HG02840 (cell line): Measurements from ENCODE around the gene SWT1.
"Not testable (repeated sequence)": the region's sequence is repeated elsewhere in the genome, so short reads cannot be mapped to it uniquely, and the experiment has no call there.

Experiments used
- ATAC-seq: cut with Tn5 transposase; IDR thresholded peaks from one replicate; pipeline ENCODE4 v1.9.1; 2021; ENCODE audit warnings: mild to moderate bottlenecking, moderate library complexity, moderate number of reproducible peaks; ENCODE audit not compliant: unreplicated experiment, low FRiP score

The SWT1 gene

DNA sequence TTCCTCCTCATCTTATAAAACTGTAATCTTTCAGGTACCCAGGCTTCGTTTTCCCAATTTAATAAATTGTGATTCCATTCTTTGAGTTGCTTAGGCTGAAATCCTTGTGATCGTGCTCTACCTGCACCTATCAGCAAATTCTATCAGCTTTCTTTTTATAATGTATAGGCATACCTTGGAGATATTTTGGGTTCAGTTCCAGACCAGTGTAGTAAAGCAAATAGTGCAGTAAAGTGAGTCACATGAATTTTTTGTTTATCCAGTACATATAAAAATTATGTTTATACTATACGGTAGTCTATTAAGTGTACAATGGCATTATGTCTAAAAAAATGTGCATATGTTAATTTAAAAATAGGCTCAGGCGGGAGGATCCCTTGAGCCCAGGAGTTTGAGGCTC lies 5.5 kb downstream of the SWT1 start:
- ATAC-seq: no peak

DNA sequence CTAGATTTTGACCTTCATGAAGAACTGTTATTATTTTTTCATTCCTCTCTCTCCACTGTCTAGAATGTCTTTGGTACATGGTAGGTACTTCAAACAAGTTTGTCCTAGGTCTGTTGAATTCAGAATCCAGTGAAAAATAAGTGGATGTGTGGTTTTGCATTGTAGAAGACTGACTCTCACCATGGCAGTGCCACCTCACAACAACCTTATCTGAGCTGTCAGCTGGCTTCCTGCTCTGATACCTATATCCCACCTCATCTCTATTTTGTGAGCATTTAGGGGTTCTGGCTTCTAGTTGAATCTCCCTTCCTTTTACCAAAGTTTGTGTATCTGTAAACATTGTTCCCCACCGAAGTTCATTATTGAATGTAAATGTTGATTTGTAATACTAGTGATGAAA lies 9.1 kb downstream of the SWT1 start:
- no peak for ATAC-seq

- ATAC-seq: peak; percentile 79
Measured at GRCh38 chr1:185170291-185170848, 13.4 kb downstream of the SWT1 start.

GRCh38 chr1:185193756-185194155 lies 36.8 kb downstream of the SWT1 start:
- ATAC-seq: no peak

DNA sequence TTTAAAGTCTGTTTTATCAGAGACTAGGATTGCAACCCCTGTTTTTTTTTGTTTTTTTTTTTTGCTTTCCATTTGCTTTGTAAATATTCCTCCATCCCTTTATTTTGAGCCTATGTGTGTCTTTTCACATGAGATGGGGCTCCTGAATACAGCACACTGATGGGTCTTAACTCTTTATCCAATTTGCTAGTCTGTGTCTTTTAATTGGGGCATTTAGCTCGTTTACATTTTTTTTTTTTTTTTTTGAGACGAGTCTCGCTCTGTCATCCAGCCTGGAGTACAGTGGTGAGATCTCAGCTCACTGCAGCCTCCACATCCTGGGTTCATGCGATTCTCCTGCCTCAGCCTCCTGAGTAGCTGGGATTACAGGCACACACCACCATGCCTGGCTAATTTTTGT lies 41.7 kb downstream of the SWT1 start:
- ATAC-seq: not testable (repeated sequence)

- no peak for ATAC-seq
Measured at GRCh38 chr1:185200889-185201288, 43.9 kb downstream of the SWT1 start.

GRCh38 chr1:185207170-185207569 lies 50.2 kb downstream of the SWT1 start:
- no peak for ATAC-seq

DNA sequence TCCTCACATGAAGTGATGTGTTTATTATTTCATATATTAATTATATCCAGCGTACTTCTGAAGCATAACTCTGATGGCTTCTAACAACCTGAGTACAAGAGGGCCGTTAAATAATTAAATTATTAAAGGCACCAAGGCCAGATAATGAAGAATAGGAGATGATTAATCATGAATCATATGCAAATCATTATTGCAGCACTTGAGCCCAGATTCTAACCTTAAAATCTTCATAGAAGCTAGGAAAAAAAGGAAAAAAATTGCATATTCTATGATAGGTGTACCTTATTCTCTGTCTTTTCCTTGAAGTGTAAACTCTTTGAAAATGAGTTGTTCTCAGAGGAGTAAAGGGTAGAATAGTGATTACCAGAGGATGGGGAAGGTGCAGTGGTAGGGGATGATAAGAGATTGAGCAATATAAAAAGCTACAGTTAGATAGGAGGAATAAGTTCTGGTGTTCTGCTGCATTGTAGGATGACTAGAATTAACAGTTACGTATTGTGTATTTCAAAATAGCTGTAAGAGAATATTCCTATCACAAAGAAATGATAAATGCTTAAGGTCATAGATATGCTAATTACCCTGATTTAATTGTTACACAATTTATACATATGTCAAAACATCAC lies 51.1 kb downstream of the SWT1 start:
- no peak for ATAC-seq

GRCh38 chr1:185208626-185209180 lies 51.7 kb downstream of the SWT1 start:
- no peak for ATAC-seq

DNA sequence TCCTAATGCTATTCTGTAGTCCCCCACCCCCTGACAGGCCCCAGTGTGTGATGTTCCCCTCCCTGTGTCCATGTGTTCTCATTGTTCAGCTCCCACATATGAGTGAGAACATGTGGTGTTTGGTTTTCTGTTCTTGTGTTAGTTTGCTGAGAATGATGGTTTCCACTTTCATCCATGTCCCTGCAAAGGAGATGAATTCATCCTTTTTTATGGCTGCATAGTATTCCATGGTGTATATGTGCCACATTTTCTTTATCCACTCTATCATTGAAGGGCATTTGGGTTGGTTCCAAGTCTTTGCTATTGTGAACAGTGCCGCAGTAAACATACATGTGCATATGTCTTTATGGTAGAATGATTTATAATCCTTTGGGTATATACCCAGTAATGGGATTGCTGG lies 52.4 kb downstream of the SWT1 start:
- ATAC-seq: not testable (repeated sequence)

GRCh38 chr1:185213091-185213490 lies 56.1 kb downstream of the SWT1 start:
- no peak for ATAC-seq

DNA sequence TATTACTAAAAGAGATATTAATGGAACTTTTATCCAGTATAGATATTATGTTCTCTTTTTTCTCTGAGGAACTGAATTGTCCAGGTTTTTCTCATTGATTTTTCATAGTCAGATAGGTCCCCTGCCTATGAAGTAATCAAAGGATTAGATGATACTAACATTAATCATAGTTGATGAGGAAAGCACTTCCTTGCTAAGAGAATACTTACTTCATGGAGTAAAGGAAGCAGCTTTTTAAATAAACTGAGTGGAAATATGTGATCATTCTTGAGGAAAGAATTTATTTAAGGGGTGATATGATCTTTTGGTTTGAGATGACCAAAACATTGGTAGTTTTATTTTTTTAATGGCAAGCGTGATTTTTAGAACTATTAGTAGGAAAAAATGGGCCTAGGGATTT lies 58.9 kb downstream of the SWT1 start:
- no peak for ATAC-seq

GRCh38 chr1:185224132-185224531 lies 67.2 kb downstream of the SWT1 start:
- ATAC-seq: no peak

- ATAC-seq: no peak
Measured at GRCh38 chr1:185227161-185227560, 70.2 kb downstream of the SWT1 start.

DNA sequence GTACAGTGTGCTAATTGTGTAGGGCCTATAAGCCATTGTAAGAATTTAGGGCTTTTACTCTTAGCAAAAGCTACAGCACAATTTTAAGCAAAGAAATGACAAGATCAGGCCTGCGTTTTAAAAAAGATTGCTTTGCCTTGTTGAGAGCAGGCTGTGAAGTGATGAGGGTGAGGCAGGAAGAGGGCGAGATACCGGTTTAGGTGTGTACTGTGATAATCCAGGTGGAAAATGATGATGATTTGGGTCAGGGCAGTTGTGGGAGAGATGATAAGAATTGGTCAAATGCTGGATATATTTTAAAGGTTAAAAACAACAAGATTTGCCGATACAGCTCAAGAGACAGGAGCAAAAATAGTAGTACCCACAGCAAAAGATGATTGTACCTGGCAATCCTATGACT lies 72.0 kb downstream of the SWT1 start:
- ATAC-seq: no peak

DNA sequence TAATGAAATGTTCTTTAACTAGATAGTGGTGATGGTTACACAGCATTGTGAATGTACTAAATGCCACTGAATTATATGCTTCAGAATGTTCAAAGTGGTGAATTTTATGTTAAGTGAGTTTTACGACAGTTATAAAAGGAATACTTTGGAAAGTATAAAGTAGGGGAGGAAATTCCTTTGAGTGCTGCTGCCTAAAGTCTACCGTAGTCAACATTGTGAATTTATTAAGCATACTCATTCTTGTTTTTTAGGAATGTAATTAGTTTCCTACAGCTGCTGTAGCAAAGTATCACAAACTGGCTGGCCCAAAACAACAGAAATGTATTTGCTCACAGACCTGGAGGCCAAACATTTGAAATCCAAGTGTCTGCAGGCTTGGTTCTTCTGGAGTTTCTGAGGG lies 73.0 kb downstream of the SWT1 start:
- ATAC-seq: no peak

DNA sequence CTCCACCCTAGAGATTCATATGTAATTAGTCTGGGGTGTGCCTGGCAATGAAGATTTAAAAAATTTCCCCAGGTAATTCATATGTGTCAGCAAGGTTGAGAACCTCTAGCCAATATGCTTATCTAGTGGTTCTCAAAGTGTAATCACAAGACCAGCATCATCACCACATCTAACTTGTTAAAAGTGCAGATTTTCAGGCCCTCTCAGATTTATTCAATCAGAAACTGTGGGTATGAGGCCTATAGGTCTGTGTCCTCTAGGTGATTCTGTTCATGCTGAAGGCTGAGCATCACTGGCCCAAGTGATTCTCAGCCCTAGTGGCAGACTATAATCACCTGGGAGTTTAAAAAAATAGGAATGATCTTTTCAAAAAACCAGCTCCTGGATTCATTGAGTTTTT lies 75.9 kb downstream of the SWT1 start:
- no peak for ATAC-seq

- ATAC-seq: not testable (repeated sequence)
Measured at GRCh38 chr1:185234183-185234582, 77.2 kb downstream of the SWT1 start.

DNA sequence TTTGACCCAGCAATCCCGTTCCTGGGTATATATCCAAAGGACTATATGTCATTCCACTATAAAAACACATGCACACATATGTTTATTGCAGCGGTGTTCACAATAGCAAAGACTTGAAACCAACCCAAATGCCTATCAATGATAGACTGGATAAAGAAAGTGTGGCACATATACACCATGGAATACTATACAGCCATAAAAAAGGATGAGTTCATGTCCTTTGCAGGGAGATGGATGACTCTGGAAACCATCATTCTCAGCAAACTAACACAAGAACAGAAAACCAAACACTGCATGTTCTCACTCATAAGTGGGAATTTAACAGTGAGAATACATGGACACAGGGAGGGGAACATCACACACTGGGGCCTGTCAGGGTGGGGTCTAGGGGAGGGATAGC lies 80.2 kb downstream of the SWT1 start:
- not testable (repeated sequence) for ATAC-seq

DNA sequence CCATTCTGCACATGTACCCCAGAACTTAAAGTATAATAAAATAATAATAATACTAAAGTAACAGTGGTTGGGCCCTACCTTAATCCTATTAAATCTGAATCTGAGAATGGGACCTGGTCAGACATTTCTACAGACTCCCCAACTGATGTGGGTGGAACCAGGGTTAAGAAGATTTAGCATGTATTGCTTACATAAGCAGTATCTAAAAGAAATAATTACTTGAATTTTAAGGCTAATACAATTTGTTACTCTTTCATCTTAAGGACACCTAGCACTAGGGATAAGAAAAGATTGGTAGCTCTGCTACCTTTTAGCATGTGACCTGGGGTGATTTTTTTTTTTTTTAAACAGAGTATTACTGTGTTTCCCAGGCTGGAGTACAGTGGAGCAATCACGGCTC lies 80.7 kb downstream of the SWT1 start:
- ATAC-seq: no peak

DNA sequence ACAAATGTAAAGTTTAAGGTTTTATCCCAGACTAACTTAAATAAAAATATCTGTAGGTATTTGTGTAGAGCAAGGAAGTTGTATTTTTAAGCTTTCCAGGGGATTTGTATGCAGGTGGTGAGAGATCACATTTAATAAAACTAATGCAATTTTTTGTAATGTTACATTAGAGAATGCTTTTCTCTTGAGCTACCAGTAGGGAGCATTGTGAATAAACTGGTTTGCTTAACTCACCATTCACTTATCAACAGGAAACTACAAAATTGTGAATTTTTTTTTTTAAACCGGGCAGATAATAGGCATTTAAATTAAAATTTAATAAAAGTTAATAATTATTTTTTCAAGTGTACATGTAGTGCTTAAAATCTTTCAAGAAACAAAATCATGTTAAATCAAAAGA lies 81.5 kb downstream of the SWT1 start:
- ATAC-seq: no peak

DNA sequence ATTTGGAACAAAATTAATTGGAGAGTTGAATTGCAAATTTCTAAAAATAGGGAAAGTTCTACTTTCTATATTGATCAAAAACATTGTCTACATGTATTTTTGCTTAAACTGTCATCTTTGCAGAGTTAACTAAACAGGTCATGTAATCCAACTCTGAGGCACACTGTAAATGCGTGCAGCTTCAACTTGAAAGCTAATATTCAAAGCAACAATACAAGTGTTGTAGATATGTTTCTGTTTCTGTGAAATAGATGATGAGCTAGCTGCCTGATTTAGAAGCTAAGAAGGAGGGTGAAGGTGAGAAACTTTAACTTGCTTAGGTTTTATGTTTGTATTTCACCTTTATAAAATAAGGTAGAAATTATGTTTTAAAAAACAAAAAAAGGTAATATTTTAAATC lies 82.9 kb downstream of the SWT1 start:
- ATAC-seq: no peak
